Measurements from ENCODE around the gene TOX2.

TOX2 gene

DNA sequence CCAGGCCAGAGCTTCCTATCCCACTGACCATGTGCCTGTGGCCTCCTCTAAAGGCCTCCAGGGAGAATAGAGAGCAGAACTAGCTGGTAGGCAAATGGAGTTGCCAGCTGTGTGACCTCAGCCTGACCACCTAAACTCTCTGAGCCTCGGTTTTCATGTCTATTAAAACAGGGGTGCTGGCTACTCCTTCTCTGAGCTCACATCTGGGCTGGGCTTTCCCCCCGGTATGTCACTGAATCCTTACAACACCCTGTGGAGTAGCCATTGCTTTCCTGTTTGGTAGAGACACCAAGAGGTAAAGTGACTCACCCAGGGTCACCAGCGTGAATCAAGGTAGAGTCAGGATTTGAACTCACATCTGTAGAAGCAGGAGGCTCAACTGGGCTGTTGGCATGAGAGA, 140.2 kb downstream of the TOX2 start:
- no peak overlapping the region for H3K27ac ChIP-seq
- no peak for TF ChIP-seq CTCF (IDR thresholded peaks at IDR 0.05)
- no peak for TF ChIP-seq ZFX (IDR thresholded peaks at IDR 0.05; ENCODE audit: borderline replicate concordance)

DNA sequence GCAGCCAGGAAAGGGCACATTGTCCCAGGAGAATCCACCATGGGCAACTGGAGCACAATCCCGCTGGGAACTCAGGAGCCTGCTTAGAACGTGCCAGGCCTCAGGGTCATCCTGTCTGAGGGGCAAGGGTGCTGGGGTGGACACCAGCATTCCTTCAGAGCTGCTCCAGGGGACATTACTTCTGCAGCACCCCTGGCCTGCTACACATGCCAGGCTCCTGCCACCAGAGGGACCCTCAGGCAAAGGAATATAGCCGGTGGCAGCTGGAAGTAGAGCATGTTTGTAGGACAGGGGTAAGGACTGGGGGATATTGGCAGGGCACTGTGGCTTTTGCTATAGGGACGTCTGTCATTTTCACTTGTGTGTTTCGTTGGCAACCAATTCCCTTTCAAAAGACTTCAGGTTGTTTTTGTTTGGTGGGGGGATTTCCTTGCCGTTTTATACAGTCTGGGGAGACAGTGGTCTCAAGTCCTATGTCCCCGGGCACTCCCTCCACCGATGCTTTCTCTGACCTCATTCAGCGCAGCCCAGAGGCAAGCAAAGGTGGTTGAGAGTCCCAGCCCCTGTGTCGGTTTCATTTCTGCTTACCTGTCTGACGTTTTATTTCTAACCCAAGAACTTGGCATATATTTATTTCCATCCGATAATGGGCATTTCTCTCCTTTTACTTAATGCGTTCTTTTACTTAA, 141.5 kb downstream of the TOX2 start:
- peak; percentile 33 for TF ChIP-seq CTCF (IDR thresholded peaks at IDR 0.05)
- TF ChIP-seq ZFX (IDR thresholded peaks at IDR 0.05; ENCODE audit: borderline replicate concordance): no peak
- H3K27ac ChIP-seq: no peak overlapping the region

GRCh38 chr20:44057698-44058675, 143.3 kb downstream of the TOX2 start:
- no peak overlapping the region for H3K27ac ChIP-seq
- no peak for TF ChIP-seq ZFX (IDR thresholded peaks at IDR 0.05; ENCODE audit: borderline replicate concordance)

DNA sequence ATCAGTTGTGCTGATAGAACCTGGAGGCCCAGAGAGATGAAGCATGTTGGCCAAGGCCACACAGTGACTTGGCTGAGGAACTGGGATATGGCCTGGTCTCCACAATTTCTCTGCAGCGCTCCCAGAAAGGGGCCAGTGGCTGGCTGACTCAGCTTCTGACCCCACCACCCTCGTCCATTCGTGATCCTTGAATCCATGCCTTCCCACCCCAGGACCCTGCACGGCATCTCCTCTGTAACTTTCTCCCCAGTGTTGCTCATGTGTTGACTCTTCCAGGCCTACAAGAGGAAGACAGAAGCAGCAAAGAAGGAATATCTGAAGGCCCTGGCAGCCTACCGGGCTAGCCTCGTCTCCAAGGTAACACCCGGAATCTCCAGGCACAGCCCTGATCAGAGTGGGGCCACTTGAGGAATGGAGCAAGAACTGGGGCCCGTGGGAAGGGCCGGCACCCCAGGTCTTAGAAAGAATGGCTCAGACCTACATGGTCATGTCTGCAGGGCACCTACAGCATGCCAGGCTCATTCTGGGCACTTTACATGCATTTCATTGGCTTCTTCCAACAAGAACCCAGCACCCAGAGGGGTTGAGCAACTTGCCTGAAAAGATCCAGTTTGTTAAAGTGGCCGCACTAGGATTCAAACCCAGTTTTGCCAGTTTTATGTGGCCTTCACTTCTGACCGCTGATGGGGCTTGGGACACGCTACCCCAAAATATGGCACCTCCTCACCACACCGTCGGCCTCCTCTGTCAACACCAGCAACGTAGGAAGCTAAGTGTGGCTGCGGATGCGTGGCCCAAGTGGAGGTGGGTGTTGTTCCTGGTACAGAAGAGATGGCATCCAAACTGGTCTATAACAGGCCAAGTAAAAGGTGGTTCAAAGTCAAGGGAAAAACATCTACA, 150.1 kb downstream of the TOX2 start:
- no peak overlapping the region for H3K27ac ChIP-seq
- no peak for TF ChIP-seq ZFX (IDR thresholded peaks at IDR 0.05; ENCODE audit: borderline replicate concordance)
- no peak for TF ChIP-seq CTCF (IDR thresholded peaks at IDR 0.05)

DNA sequence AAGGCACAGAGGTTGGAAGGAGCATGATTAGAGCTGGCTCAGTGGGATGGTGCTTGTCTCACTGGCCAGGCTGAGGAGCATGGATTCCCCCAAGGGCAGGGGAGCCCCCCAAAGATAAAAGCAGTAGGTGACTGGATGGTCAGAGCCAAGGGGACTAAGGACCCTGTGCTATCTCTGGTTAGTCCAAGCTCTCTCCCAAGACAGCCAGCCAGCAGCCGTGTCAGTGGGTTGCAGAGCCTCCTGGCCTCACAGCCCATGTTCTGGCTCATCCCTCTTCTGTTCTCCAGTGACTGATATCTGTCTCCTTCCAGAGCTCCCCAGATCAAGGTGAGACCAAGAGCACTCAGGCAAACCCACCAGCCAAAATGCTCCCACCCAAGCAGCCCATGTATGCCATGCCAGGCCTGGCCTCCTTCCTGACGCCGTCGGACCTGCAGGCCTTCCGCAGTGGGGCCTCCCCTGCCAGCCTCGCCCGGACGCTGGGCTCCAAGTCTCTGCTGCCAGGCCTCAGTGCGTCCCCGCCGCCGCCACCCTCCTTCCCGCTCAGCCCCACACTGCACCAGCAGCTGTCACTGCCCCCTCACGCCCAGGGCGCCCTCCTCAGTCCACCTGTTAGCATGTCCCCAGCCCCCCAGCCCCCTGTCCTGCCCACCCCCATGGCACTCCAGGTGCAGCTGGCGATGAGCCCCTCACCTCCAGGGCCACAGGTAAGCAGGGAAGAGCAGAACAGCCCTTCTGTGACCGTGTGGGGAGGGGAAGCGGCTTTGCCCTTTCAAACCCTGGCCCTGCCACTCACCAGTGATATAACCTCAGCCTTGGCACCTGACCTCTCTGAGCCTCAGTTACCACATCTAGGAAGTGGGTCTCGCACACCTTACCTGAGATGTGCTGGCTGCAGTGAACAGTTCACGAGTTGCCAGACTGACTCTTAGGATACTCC, 151.0 kb downstream of the TOX2 start:
- H3K27ac ChIP-seq: no peak overlapping the region
- no peak for TF ChIP-seq CTCF (IDR thresholded peaks at IDR 0.05)
- TF ChIP-seq ZFX (IDR thresholded peaks at IDR 0.05; ENCODE audit: borderline replicate concordance): no peak

DNA sequence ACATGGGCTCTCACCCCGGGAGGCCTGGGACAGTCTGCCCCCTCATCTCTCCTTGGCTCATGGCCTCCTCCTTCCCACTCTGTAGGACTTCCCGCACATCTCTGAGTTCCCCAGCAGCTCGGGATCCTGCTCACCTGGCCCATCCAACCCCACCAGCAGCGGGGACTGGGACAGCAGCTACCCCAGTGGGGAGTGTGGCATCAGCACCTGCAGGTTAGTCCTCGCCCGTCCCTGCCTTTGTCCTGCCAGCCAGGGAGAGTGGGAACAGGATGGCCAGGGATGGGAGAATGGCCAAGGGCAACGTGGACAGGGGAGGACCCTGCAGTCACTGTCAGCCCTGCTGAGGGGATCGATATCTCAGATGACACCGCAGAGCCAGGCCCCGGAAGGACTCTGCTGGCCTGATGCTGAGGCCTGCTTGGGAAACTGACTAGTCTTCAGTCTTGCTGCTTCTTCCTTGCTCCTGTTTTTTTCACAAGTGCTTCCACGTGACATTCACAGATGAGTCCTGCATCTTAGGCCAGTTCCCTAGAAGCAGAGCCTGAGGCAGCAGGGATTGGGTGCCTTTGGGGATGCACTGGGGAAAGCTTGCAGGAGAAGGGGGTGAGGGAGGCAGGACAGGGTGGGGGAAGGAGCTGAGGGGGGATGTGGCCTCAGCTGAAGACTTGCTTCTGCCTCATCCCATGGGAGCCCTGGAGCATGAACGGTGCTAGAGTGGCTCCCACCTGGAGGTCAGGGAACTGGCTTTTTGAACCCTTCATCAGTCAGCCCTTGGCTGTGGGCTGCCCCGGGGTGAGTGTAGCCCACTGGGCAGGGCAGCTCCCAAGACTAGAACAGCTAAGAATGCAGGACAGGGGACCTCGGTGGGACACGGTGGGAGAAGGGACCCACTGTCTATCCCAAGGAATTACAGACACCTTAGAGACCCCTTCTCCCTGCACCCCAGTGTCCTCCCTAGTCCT, 152.3 kb downstream of the TOX2 start:
- H3K27ac ChIP-seq: no peak overlapping the region
- TF ChIP-seq ZFX (IDR thresholded peaks at IDR 0.05; ENCODE audit: borderline replicate concordance) (no peak), CTCF (IDR thresholded peaks at IDR 0.05) (no peak)

All from 22Rv1 (cell line).